Astrocyte of the cerebellum (primary cell): ENCODE data around the gene PALM.

Experiments
- DNase-seq: peaks from one replicate; pipeline ENCODE4 v3.0.0-alpha.2; 2011; ENCODE audit warnings: low read depth
- H3K4me3 ChIP-seq: 2 replicates; pipeline ENCODE4 v1.5.1; 2011; ENCODE audit warnings: mild to moderate bottlenecking, low read depth, low read length, moderate library complexity
- in situ Hi-C: cut with HindIII; loops from 2 replicates; pipeline ENCODE4 v1.10.0; 2017; ENCODE audit warnings: low sequenced_read_pairs
- TF ChIP-seq, protein P1 (sequence below): IDR thresholded peaks from 2 replicates; pipeline ENCODE4 v1.5.1; 2012; ENCODE audit warnings: low read length, low read depth, moderate library complexity, mild to moderate bottlenecking; ENCODE audit errors: missing control alignments

The PALM gene

DNA sequence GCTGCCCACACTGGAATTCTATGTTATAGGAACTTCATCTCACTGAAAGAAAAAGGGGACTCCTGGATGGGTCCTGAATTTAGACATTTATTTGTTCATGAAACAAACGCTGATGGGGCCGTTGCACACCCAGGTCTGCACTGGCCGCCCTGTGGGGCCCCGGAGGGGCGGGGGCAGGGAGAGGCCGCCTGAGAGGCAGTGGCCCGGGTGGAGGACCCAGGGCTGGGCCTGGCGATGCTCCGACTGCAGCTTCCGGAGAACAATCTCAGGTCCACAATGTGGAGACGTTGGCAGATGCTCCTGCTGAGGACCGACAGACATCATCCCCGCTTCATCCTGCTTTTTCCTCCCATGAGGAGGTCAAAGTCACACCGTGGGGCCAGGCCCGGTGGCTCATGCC is 72.2 kb downstream of the PALM start:
- H3K4me3 ChIP-seq: no peak overlapping the region
- in situ Hi-C loops: no loop called here
- TF ChIP-seq, protein P1, sequence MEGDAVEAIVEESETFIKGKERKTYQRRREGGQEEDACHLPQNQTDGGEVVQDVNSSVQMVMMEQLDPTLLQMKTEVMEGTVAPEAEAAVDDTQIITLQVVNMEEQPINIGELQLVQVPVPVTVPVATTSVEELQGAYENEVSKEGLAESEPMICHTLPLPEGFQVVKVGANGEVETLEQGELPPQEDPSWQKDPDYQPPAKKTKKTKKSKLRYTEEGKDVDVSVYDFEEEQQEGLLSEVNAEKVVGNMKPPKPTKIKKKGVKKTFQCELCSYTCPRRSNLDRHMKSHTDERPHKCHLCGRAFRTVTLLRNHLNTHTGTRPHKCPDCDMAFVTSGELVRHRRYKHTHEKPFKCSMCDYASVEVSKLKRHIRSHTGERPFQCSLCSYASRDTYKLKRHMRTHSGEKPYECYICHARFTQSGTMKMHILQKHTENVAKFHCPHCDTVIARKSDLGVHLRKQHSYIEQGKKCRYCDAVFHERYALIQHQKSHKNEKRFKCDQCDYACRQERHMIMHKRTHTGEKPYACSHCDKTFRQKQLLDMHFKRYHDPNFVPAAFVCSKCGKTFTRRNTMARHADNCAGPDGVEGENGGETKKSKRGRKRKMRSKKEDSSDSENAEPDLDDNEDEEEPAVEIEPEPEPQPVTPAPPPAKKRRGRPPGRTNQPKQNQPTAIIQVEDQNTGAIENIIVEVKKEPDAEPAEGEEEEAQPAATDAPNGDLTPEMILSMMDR: no peak
- DNase-seq: no peak

DNA sequence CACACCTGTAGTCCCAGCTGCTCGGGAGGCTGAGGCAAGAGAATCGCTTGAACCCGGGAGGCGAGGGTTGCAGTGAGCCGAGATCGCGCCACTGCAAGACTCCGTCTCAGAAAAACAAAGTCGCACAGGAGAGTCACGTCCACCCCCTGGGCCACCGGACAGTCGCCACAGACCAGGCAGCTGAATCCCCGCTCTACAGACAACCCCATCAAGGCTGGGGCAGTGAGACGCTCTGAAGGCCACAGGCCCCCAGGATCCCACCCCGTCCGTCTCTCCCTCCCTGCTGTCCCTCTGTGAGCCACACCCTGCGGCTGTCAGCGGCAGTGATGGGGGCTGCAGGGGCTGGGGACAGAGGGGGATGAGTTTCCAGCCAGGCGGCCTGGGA is 73.1 kb downstream of the PALM start:
- TF ChIP-seq, protein P1: no peak
- no peak for DNase-seq
- in situ Hi-C loops: no loop called here
- H3K4me3 ChIP-seq: peak overlapping the region; percentile 22

DNA sequence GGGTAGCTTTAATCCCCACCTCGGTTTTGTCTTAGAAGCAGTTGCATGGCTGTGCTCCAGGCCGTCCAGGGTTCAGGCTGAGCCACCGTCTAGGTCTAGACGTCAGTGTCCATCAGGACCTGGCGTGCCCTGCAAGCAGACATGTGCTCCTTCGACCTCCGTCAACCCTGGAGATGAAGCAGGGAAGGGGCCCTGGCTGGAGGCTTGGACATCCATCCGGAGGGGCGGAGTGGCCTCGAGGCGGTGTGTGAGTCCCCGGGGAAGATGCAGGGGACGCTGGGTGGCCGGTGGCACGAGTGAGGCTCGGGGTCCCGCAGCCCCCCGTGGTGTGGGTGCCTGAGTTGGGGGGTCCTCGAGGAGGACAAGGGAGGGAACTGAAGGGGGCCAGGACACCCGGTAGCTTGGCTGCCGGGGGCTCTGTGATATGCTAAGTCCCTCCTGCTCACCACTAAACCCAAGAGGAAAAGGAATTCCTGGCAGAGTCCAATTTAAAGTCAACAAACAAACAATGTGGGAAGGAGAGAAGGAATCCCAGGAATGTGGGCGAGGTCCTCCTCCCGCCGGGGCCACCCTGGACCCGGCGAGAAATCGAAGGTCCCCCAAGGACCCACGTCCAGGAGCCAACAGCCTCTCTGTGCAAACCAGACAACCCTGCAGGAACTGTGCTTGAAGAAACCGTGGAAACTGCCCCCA is 73.6 kb downstream of the PALM start:
- TF ChIP-seq, protein P1: no peak
- in situ Hi-C loops: no loop called here
- DNase-seq: no peak
- H3K4me3 ChIP-seq: peak overlapping the region; percentile 22

DNA sequence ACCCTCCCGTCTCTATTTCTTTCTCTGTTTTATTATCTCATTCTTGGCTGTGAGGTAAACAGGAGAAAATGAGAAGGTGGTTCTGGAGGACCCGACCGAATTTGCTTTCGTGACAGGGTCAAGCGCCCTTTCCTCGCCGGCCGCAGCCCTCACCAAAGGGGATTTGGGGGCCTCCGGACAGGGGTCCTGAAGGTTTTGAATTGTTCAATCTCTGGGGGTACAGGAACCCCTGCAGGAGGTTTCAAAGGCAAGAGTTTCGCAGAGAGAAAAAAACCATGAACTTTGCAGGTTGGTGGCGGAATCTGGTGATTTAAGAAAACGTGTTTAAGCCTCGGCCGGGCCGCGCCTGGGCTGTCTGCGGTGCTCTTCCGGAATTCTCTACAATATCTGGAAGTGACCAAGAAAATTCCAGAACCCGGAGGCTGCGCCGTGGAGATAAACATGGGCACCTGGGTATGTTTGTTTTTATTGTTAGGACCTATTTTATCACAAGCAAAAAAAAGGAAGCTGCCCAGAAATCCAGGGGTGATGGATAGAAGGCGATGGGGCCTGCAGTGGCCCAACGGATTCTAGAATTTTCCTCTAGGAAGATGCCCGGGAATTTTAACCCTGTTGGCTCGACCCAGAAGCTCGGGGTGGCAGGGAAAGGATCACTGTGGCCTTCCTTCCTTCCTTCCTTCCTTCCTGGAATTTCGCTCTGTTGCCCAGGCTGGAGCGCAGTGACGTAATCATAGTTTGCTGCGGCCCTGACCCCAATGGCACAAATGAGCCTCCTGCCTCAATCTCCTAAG is 74.3 kb downstream of the PALM start:
- in situ Hi-C loops: no loop called here
- peak overlapping the region; percentile 22 for H3K4me3 ChIP-seq
- no peak for DNase-seq
- TF ChIP-seq, protein P1: no peak

DNA sequence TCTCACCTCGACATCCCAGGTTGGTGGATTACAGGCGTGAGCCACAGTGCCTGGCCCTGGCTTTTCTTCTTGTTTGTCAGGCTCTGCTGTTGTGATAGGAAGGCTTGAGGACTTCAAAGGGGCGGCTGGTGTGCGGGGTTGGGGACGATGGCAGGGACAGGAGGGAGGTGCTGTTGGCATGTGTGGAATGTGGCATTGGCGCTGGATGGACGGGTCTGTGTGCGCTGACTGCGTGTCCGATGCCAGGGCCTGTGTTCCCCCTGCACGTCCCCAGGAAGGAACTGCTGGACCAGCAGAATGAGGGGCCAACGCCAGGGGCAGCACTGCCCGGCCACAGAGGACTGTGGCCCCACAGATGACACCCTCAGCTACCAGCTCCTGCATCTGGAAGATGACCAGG is 75.8 kb downstream of the PALM start:
- TF ChIP-seq, protein P1: no peak
- H3K4me3 ChIP-seq: no peak overlapping the region
- no peak for DNase-seq
- in situ Hi-C loops: no loop called here

DNA sequence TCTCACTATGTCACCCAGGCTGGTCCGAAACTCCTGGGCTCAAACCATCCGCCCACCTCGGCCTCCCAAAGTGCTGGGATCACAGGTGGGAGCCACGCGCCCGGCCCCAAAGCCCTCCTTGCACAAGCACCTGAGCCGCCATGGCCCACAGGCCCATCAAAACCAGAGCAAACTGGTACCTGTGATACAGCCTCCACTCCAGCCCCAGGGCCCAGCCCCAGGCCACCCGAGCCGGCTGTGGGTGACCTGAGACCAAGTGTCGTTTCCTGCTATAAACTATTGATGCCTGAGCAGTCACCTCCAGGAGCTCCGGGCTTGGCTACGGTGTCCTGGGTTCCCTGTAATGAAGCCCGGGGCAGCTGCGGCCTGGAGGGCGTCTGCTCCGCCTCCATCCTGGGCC is 78.8 kb downstream of the PALM start:
- H3K4me3 ChIP-seq: no peak overlapping the region
- no peak for DNase-seq
- TF ChIP-seq, protein P1: no peak
- in situ Hi-C loops: no loop called here
